IgD-negative memory B cell (primary cell): ENCODE measurements around the gene PFDN1. TPM values are rescaled to one million over a fixed set of nuclear protein-coding genes. Genes with fewer than 3 reads are reported as not detected.

Experiments
- H3K27ac Mint-ChIP-seq, 3 donors: one replicate each; pipeline ENCODE4 v1.8.0; 2020 to 2022; ENCODE audit warnings: mild to moderate bottlenecking in 3 of 3, mixed read lengths in 3 of 3, moderate library complexity in 1 of 3
- H3K27me3 Mint-ChIP-seq: one replicate; pipeline ENCODE4 v1.8.0; 2021; ENCODE audit warnings: mixed read lengths
- H3K36me3 Mint-ChIP-seq: one replicate; pipeline ENCODE4 v1.8.0; 2020; ENCODE audit warnings: mild to moderate bottlenecking, mixed read lengths
- H3K4me1 Mint-ChIP-seq, 3 donors: one replicate each; pipeline ENCODE4 v1.8.0; 2020 to 2022; ENCODE audit warnings: mixed read lengths in 3 of 3, mild to moderate bottlenecking in 1 of 3
- H3K4me3 Mint-ChIP-seq, 4 donors: one replicate each; pipeline ENCODE4 v1.8.0; 2020 to 2022; ENCODE audit warnings: mild to moderate bottlenecking in 4 of 4, mixed read lengths in 4 of 4, moderate library complexity in 3 of 4
- H3K9me3 Mint-ChIP-seq, 3 donors: one replicate each; pipeline ENCODE4 v1.8.0; 2020 to 2021; ENCODE audit warnings: mixed read lengths in 3 of 3, mild to moderate bottlenecking in 1 of 3
- polyA plus RNA-seq: library from polyadenylated mRNA; unstranded; fragments of 300-500 nt; fragmentation: Illumina TruSeq; gene quantifications from one replicate; pipeline ENCODE4 v1.2.3, GENCODE V29; 2021

The PFDN1 gene
- polyA plus RNA-seq, 1 donor from 2014 or later, result 122 TPM

DNA sequence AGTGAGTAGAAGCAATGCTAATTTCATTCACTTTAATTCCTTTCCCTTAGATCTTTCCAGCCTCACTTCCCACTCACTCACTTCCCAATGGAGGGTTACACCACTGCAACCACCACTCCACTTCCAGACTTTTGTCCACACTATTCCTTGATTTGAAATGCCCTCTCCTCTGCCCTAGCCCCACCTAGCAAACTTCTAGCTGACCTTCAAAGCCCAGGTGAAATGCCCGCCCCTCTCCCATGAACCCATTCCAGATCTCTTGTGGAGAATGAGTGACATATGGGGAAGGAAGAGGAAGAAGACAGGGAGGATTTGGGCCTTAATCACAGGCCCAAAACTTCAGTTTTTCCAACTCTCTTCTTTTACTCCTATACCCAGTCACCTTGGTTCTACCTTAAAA lies 37.1 kb downstream of the PFDN1 start:
- Mint-ChIP-seq H3K36me3 (no peaks in the 10 kb centered on the region), H3K27ac (peak overlapping the region in 1 of 3 donors; percentile 23), H3K4me1 (peaks cover 9 to 24% (median 22%) of the 10 kb centered on the region in 3 donors), H3K4me3 (peak overlapping the region in 1 of 4 donors; percentile 13), H3K9me3 (no peaks in the 10 kb centered on the region), H3K27me3 (no peaks in the 10 kb centered on the region)

DNA sequence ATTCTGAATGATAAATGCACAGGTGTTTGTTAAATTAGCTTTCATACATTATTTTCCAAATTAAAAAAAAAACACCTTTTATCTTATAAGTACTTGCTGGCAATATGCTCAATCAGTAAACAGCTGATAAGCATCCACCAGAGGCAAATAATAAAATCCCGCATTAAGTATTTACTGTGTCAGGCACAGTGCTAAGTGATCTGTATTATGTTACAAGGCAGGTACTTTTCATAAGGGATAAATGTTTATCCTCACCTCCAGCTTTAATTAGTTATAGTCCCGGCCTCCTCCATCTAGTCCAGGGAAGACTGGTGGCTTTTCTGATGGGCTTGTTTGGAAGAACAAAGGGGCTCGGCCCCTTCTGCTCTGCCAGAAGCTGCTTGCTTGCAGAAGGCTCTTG lies 40.1 kb downstream of the PFDN1 start:
- Mint-ChIP-seq H3K36me3 (peaks cover 3% of the 10 kb centered on the region), H3K27ac (no peak overlapping the region), H3K27me3 (no peaks in the 10 kb centered on the region), H3K4me1 (peaks cover 14 to 23% (median 22%) of the 10 kb centered on the region in 3 donors), H3K4me3 (no peak overlapping the region), H3K9me3 (no peaks in the 10 kb centered on the region)

DNA sequence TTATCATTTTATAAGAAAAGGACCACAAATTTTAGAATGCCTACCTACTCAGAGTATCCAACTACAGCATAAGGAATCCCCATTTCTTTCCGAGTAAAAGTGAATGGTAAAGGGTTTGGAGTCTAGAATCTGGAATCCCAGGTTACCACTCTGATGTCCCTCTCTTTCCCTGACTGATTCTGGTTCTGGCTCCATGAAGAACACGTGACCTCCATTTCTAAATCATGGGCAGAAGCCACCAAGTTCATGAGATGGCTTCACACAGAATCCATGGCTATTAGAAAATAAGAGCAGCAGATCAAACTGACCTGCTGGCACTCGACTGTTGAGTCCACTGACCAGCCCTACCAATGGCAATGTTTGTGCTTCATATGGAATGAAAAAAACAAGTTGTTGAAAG lies 40.7 kb downstream of the PFDN1 start:
- no peak overlapping the region for H3K4me3 Mint-ChIP-seq
- peak overlapping the region in 2 of 3 donors; percentile 24 to 40 for H3K27ac Mint-ChIP-seq
- peaks cover 10% of the 10 kb centered on the region for H3K36me3 Mint-ChIP-seq
- no peaks in the 10 kb centered on the region for H3K27me3 Mint-ChIP-seq
- peaks cover 14 to 20% (median 19%) of the 10 kb centered on the region in 3 donors for H3K4me1 Mint-ChIP-seq
- H3K9me3 Mint-ChIP-seq, result no peaks in the 10 kb centered on the region

DNA sequence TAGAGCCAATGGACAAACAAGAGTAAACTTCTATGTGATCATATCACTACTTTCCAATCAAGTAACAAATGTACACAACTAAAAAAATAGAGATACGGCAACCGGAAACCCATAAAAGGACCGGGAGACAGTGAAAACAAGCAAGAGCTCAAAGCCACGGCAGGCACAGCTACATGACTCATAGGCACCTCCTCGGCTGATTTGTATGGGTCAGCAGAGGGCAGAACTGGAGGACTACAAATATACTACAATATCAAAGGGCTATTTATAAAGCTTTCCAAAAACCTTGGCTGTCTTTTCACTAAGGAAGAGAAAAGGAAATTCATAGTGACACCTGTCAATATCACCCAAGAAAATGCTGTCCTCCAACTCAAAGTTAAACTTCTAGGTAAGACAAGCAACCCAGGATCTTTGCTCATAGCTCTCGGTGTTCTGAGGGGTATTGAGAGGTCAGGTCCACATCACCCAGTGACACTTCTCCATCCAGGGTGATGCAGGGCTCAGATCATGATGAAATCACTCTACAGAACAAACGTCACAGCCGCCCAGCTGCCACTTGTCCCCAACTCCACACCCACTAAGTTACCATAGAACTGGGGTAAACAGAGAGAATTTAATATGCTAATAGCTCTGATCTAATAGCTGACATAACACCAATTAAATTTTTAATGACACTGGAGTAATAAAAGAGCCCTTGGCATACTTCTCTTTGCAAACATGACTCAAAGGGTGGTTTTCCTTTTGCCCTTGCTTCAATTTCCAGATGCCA lies 41.3 kb downstream of the PFDN1 start:
- Mint-ChIP-seq H3K4me1 (peaks cover 11 to 18% (median 16%) of the 10 kb centered on the region in 3 donors), H3K36me3 (peaks cover 11% of the 10 kb centered on the region), H3K9me3 (no peaks in the 10 kb centered on the region), H3K27ac (peak overlapping the region in 2 of 3 donors; percentile 16 to 40), H3K4me3 (no peak overlapping the region), H3K27me3 (no peaks in the 10 kb centered on the region)

DNA sequence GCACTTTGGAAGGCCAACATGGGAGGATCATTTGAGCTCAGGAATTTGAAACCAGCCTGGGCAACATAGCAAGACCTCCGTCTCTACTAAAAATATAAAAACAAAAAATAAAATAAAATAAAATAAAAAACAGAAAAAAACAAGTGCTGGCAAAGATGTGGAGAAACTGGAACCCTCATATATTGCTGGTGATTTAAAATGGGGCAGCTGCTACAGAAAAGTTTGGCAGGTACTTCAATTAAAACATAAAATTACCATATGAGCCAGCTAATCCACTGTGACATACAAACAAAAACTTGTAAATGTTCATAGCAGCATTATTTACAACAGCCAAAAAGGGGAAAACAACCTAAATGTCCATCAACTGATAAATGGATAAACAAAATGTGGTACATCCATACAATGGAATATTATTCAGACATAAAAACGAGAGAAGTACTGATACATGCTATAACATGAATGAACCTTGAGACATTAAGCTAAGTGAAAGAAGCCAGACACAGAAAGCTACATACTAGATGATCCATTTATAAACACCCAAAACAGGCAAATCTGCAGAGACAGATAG lies 42.7 kb downstream of the PFDN1 start:
- H3K36me3 Mint-ChIP-seq, result peaks cover 11% of the 10 kb centered on the region
- H3K27ac Mint-ChIP-seq, result no peak overlapping the region
- H3K27me3 Mint-ChIP-seq, result no peaks in the 10 kb centered on the region
- H3K9me3 Mint-ChIP-seq, result no peaks in the 10 kb centered on the region
- no peak overlapping the region for H3K4me3 Mint-ChIP-seq
- H3K4me1 Mint-ChIP-seq, result peaks cover 7 to 11% (median 7%) of the 10 kb centered on the region in 3 donors

DNA sequence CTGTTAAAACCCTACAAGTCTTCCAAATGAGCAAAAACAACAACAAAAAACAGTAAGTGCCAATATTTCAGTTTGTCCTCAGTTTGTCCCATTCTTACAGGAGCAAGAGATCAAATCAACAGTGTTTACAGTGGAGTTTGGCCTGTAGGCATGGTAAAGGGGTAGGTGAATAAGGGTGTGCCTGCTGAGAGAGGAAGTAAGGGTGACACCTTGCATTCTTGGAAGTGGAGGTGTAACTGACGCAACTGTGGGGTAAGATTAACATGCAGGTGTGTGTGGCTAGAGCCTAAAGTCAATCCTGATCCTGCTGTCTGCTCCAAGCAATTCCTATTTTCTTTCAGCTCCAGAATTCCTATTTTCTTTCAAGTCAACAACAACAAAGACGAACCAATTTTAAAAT lies 43.4 kb downstream of the PFDN1 start:
- H3K9me3 Mint-ChIP-seq, result no peaks in the 10 kb centered on the region
- H3K36me3 Mint-ChIP-seq, result peaks cover 11% of the 10 kb centered on the region
- no peaks in the 10 kb centered on the region for H3K27me3 Mint-ChIP-seq
- peaks cover 6 to 10% (median 7%) of the 10 kb centered on the region in 3 donors for H3K4me1 Mint-ChIP-seq
- H3K4me3 Mint-ChIP-seq, result no peak overlapping the region
- H3K27ac Mint-ChIP-seq, result no peak overlapping the region

DNA sequence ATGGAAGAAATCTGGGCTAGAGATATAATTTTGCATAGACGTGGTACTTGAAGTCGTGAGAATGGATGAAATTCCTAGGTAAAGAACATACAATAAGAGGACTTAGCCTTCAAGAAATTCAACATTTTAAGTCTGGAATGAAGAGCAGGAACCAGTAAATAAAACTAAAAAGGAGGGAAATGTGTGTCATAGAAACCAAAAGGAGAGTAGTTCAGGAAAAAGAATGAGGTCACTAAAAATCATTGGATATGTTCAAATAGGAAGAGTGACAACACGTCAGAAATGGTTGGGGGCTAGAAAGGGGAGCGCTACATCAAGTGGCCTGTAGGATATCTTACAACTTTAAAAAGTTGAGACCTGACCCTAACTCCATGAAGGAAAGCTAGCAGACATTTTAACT lies 44.0 kb downstream of the PFDN1 start:
- Mint-ChIP-seq H3K9me3 (no peaks in the 10 kb centered on the region), H3K4me1 (peaks cover 6 to 10% (median 7%) of the 10 kb centered on the region in 3 donors), H3K27me3 (no peaks in the 10 kb centered on the region), H3K4me3 (no peak overlapping the region), H3K27ac (no peak overlapping the region), H3K36me3 (peaks cover 11% of the 10 kb centered on the region)

DNA sequence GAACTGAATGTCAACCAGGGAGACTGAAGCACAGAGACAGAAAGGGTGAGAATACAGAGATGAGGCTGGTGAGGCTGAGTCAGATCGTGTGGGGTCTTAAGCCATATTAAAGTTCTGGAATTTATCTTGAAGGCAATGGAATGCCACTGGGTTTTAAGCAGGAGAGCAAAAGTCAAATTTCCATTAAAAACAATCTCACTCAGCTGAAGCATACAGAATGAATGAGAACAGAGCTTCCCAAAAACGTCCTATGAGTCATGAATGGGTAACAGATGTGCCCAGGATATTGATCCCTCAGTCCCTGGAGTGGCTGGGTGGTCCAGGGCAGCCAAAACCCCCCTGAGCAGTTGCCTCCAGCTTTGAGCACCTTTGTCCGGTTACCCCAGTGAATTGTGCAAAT lies 44.9 kb downstream of the PFDN1 start:
- Mint-ChIP-seq H3K4me3 (no peak overlapping the region), H3K36me3 (peaks cover 11% of the 10 kb centered on the region), H3K9me3 (no peaks in the 10 kb centered on the region), H3K4me1 (peaks cover 6 to 10% (median 7%) of the 10 kb centered on the region in 3 donors), H3K27me3 (no peaks in the 10 kb centered on the region), H3K27ac (no peak overlapping the region)

DNA sequence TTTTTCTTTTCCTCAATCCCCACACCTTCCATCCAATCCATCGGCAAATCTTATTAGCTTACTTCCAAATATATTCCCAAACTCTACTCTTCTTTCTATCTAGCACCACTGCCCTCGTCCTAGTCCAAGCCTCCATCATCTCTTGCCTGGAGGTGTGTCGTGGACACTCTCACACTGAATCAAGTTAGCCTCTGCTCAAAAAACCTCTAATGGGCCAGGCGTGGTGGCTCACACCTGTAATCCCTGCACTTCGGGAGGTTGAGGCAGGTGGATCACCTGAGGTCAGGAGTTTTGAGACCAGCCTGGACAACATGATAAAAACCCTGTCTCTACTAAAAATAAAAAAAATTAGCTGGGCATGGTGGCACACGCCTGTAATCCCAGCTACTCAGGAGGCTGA lies 46.2 kb downstream of the PFDN1 start:
- H3K27me3 Mint-ChIP-seq, result no peaks in the 10 kb centered on the region
- peaks cover 11 to 15% (median 13%) of the 10 kb centered on the region in 3 donors for H3K4me1 Mint-ChIP-seq
- peaks cover 11% of the 10 kb centered on the region for H3K36me3 Mint-ChIP-seq
- no peak overlapping the region for H3K4me3 Mint-ChIP-seq
- H3K27ac Mint-ChIP-seq, result no peak overlapping the region
- H3K9me3 Mint-ChIP-seq, result no peaks in the 10 kb centered on the region

DNA sequence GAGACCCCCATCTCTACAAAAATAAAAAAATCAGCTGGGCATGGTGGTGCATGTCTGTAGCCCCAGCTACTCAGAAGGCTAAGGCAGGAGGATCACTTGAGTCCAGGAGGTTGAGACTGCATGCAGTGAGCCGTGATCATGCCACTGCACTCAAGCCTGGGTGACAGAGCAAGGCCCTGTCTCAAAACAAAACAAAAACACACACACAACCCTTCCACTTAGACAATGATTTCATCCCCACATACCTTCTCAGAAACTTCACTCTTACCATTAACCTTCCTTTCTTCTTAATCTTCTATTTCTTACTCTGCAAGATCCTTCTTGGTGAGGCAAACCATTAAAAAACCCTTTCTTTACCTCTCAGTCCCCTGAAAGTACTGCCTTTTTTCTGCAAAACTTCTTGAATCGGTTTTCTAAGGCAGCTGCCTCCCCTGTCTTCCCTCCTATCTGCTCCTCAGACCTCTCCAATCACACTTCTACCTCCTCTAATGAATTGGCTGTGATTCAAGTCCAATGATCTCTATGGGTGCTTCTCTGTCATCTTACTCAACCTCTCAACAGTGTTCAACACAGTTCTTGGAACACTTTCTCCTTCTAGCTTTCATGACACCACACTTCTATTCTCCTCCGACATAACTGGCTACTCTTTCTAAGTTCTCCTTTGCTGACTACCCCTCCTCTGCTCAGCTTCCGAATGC lies 47.3 kb downstream of the PFDN1 start:
- H3K9me3 Mint-ChIP-seq, result no peaks in the 10 kb centered on the region
- peaks cover 17 to 21% (median 18%) of the 10 kb centered on the region in 3 donors for H3K4me1 Mint-ChIP-seq

DNA sequence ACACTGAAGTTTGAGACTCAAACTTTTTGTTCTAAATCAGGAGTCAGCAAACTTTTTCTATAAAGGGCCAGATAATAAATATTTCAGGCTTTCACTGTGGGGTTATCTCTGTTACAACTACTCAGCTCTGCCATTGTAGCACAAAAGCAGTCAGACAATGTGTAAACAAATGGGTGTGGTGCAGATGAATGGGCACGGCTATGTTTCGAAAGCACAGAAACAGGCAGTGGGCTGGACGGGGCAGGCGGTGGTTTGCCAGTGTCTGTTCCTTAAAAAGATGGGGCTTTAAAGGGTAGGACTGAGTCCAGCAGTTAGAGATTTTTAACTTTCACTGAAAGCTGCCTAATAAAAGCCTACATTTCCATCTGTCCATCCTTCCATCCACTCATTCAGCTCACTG lies 48.9 kb downstream of the PFDN1 start:
- Mint-ChIP-seq H3K4me3 (peak overlapping the region in 1 of 4 donors; percentile 33), H3K27ac (no peak overlapping the region), H3K9me3 (no peaks in the 10 kb centered on the region), H3K4me1 (peaks cover 25 to 30% (median 25%) of the 10 kb centered on the region in 3 donors), H3K27me3 (no peaks in the 10 kb centered on the region), H3K36me3 (peaks cover 15% of the 10 kb centered on the region)

More for the DNA sequence above, 47.3 kb downstream of the PFDN1 start:
- Mint-ChIP-seq H3K27ac (no peak overlapping the region), H3K4me3 (no peak overlapping the region), H3K36me3 (peaks cover 13% of the 10 kb centered on the region), H3K27me3 (no peaks in the 10 kb centered on the region)

DNA sequence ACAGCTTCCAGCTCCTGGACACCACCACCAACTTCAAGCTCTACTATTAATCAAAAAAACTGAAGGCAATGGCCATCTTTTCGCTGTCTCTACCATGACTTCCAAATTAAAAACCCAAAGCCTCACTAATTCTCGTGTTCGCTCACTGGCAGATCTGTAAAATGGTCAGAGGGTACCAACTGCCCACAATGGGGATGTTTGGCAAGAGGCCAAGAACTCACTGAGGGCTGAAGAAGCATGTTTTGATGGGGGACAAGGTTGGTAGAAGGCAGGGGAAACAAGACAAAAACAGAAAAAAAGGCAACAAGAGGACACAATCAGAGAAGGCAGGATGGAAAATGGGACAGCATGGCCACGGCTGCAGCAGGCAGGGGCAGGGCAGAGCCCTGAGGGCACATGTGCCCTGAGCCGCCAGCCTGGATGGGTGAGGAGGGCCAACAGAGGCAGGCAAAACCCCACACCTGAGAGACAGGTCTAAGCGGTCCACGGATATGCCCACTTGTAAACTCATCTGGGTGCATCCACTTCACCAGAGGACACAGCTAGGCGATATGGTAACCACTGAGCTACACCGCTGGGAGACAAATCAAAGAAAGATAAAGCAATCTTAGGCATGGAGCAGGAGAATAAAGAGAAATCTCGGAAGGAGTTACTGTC lies 50.3 kb downstream of the PFDN1 start:
- H3K9me3 Mint-ChIP-seq, result no peaks in the 10 kb centered on the region
- no peaks in the 10 kb centered on the region for H3K27me3 Mint-ChIP-seq
- H3K27ac Mint-ChIP-seq, result peak overlapping the region in 1 of 3 donors; percentile 65
- peak overlapping the region in 2 of 4 donors; percentile 46 to 61 for H3K4me3 Mint-ChIP-seq
- H3K36me3 Mint-ChIP-seq, result peaks cover 11% of the 10 kb centered on the region
- peaks cover 21 to 28% (median 25%) of the 10 kb centered on the region in 3 donors for H3K4me1 Mint-ChIP-seq

DNA sequence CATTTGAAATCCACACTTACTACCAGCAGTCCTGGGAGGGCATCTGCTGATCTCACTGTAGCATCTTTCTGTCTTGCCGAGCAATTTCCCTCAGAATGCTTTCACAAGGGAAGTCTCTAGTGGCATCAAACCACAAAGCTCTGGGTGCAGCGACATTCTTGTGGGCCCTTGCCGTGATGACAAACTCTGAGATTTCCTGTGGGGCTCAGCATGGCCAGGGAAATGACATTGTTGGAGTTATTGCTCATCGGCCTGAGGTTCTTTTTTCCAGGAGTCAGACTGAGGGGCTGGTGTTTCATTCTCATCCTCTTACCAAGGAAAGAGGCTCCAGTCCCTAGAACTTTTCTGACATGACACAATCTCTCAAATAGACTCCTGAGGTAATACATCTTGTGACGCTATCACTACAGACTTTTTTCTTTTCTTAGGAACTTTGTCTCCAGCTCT lies 51.4 kb downstream of the PFDN1 start:
- Mint-ChIP-seq H3K36me3 (peaks cover 6% of the 10 kb centered on the region), H3K4me1 (peaks cover 16 to 28% (median 22%) of the 10 kb centered on the region in 3 donors), H3K4me3 (peak overlapping the region in 1 of 4 donors; percentile 70), H3K27ac (peak overlapping the region in 2 of 3 donors; percentile 1 to 65), H3K27me3 (no peaks in the 10 kb centered on the region), H3K9me3 (no peaks in the 10 kb centered on the region)

DNA sequence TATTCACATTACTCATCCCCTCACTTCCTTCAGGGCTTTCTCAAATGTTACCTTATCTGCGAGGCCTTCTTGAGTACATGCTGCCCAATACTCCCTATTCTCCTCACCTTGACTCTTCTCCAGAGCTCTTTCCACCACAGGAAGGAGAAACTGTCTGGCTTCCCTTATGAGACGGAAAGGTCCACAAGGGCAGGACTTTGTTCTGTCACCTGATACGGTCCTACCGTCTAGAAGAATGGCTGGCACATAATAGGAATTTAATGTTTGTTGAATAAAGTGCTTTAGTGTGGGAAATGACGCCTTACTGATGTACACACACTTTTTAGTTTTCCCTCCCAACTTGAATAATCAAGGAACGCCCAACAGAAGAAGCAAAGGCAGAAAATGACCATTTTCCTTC lies 52.5 kb downstream of the PFDN1 start:
- Mint-ChIP-seq H3K27me3 (no peaks in the 10 kb centered on the region), H3K27ac (peak overlapping the region in 1 of 3 donors; percentile 59), H3K9me3 (no peaks in the 10 kb centered on the region), H3K36me3 (peaks cover 6% of the 10 kb centered on the region), H3K4me1 (peaks cover 18 to 28% (median 22%) of the 10 kb centered on the region in 3 donors), H3K4me3 (peak overlapping the region in 2 of 4 donors; percentile 49 to 53)

DNA sequence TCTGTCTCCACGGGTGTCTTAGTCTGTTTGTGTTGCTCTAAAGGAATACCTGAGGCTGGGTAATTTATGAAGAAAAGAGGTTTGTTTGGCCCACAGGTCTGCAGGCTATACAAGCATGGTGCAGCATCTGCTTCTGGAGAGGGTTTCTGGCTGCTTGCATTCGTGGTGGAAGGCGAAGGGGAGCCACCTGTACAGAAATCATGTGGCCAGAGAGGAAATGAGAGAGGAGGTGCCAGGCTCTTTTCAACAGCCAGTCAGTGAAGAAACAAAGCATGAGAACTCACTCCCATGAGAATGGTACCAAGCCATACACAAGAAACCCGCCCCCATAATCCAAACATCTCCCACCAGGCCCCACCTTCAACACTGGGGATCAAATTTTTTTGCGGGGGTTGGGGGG lies 53.4 kb downstream of the PFDN1 start:
- peaks cover 6% of the 10 kb centered on the region for H3K36me3 Mint-ChIP-seq
- peaks cover 23 to 36% (median 24%) of the 10 kb centered on the region in 3 donors for H3K4me1 Mint-ChIP-seq
- no peaks in the 10 kb centered on the region for H3K9me3 Mint-ChIP-seq
- H3K27me3 Mint-ChIP-seq, result no peaks in the 10 kb centered on the region
- H3K27ac Mint-ChIP-seq, result peak overlapping the region in 1 of 3 donors; percentile 41
- H3K4me3 Mint-ChIP-seq, result peak overlapping the region in 2 of 4 donors; percentile 29 to 44
